Measurements from ENCODE around the gene GHRH. TPM values are rescaled to one million over a fixed set of nuclear protein-coding genes. Genes with fewer than 3 reads are reported as not detected.

Gene GHRH, protein sequence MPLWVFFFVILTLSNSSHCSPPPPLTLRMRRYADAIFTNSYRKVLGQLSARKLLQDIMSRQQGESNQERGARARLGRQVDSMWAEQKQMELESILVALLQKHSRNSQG
- total RNA-seq (2021; ENCODE audit: unreplicated experiment) (not detected), Bru-seq, nascent RNA (not detected), BruChase-seq, experiment 1, labeled RNA remaining after a 2-hour chase (percentile 7 among the genes with signal in this experiment), BruChase-seq, experiment 2, labeled RNA remaining after a 6-hour chase (percentile 5 among the genes with signal in this experiment)
- polyA plus RNA-seq (2012; ENCODE audit: insufficient read length), result not detected
- long read RNA-seq, result 0 reads

DNA sequence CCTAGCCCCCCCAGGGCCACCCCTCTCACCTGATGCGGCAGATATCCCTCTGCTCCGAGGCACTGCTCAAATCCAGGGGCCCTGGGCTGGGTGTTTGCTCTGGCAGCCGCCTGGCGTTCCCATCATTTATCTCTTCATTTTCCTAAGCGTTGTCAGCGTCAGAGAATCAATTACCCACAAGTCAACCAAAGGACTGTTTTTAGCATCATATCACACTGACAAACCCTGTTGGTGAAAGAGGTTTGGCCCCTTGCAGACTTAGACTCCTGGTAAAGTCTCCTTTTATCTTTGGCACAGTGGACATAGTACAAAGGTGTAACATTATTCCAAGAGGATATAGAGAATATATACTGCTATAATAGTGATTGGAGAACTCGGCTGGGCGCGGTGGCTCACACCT lies at the start of gene GHRH:
GHRH (minus strand) TSS at position 101 of the 400 bp plus-strand sequence. CDS start 4,925 bp downstream, outside the sequence.
- TF ChIP-seq, protein P1, sequence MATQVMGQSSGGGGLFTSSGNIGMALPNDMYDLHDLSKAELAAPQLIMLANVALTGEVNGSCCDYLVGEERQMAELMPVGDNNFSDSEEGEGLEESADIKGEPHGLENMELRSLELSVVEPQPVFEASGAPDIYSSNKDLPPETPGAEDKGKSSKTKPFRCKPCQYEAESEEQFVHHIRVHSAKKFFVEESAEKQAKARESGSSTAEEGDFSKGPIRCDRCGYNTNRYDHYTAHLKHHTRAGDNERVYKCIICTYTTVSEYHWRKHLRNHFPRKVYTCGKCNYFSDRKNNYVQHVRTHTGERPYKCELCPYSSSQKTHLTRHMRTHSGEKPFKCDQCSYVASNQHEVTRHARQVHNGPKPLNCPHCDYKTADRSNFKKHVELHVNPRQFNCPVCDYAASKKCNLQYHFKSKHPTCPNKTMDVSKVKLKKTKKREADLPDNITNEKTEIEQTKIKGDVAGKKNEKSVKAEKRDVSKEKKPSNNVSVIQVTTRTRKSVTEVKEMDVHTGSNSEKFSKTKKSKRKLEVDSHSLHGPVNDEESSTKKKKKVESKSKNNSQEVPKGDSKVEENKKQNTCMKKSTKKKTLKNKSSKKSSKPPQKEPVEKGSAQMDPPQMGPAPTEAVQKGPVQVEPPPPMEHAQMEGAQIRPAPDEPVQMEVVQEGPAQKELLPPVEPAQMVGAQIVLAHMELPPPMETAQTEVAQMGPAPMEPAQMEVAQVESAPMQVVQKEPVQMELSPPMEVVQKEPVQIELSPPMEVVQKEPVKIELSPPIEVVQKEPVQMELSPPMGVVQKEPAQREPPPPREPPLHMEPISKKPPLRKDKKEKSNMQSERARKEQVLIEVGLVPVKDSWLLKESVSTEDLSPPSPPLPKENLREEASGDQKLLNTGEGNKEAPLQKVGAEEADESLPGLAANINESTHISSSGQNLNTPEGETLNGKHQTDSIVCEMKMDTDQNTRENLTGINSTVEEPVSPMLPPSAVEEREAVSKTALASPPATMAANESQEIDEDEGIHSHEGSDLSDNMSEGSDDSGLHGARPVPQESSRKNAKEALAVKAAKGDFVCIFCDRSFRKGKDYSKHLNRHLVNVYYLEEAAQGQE (IDR thresholded peaks at IDR 0.05; ENCODE audit: insufficient read depth in 1 of 2, low read depth in 2 of 2, low read length in 1 of 2), result no peak
- TF ChIP-seq POLR2AphosphoS5 (IDR thresholded peaks at IDR 0.05; ENCODE audit: low read depth, low read length) (no peak), SIN3A (IDR thresholded peaks at IDR 0.05; ENCODE audit: borderline replicate concordance, insufficient read depth, low read depth, low read length) (no peak), TCF7L2 (IDR thresholded peaks at IDR 0.05; ENCODE audit: low read depth, low read length) (no peak)
- TF ChIP-seq, protein P2, sequence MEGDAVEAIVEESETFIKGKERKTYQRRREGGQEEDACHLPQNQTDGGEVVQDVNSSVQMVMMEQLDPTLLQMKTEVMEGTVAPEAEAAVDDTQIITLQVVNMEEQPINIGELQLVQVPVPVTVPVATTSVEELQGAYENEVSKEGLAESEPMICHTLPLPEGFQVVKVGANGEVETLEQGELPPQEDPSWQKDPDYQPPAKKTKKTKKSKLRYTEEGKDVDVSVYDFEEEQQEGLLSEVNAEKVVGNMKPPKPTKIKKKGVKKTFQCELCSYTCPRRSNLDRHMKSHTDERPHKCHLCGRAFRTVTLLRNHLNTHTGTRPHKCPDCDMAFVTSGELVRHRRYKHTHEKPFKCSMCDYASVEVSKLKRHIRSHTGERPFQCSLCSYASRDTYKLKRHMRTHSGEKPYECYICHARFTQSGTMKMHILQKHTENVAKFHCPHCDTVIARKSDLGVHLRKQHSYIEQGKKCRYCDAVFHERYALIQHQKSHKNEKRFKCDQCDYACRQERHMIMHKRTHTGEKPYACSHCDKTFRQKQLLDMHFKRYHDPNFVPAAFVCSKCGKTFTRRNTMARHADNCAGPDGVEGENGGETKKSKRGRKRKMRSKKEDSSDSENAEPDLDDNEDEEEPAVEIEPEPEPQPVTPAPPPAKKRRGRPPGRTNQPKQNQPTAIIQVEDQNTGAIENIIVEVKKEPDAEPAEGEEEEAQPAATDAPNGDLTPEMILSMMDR (IDR thresholded peaks at IDR 0.05), result no peak
- in situ Hi-C loops (cut with HindIII; ENCODE audit: low pct_unique_long_range_greater_than_20kb, low sequenced_read_pairs), result no loop called here
- DNase-seq (ENCODE audit: low read depth, low spot score) (no peak), ATAC-seq (no peak)
- BruUV-seq (replicated peaks), result no TSS peak
- Histone ChIP-seq H3K4me1 (ENCODE audit: control insufficient read depth, insufficient read depth, low read length) (no peaks in the 10 kb centered on the region), H3K27ac (ENCODE audit: low read length) (no peak within 1 kb of the TSS), H3K27me3 (ENCODE audit: control insufficient read depth, insufficient read depth, low read length) (peaks cover 4% of the 10 kb centered on the region), H3K36me3 (ENCODE audit: control insufficient read depth, insufficient read depth, low read length) (no peaks in the 10 kb centered on the region), H3K4me3 (ENCODE audit: low read depth in 2 of 2, low read length in 2 of 2) (no peak within 1 kb of the TSS), H3K9me3 (ENCODE audit: control insufficient read depth, insufficient read depth, low read depth, low read length) (no peaks in the 10 kb centered on the region)
- intact Hi-C loops (cut with micrococcal nuclease; ENCODE audit: unreplicated experiment), result no loop called here
- POLR2A ChIA-PET, result no interaction called here
- CTCF ChIA-PET, result no interaction called here

DNA sequence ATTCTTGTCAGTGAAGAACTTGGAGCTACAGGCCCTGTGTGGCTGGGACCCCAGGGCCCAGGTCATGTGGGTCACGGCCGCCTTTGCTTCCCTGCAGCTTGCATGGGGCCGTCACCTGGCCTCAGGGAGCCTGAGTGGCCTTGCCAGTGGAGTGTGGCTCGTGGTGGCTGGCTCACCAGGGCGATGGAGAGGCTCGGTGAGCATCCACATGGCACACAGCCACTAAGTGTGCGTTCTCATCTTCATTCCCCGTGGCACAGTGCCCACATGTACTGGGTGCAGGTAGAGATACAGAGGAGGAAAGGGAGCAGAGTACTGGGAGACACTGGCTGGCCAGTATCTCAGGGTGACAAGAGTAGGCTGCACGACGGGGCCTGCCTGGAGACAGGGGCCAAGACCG lies 49.3 kb upstream of the GHRH start:
- no peaks in the 10 kb centered on the region for H3K27me3 ChIP-seq (ENCODE audit: control insufficient read depth, insufficient read depth, low read length)
- no peak for TF ChIP-seq TCF7L2 (IDR thresholded peaks at IDR 0.05; ENCODE audit: low read depth, low read length)
- TF ChIP-seq, protein P2 (IDR thresholded peaks at IDR 0.05), result no peak
- TF ChIP-seq, protein P1 (IDR thresholded peaks at IDR 0.05; ENCODE audit: insufficient read depth in 1 of 2, low read depth in 2 of 2, low read length in 1 of 2), result no peak
- no peak for TF ChIP-seq POLR2AphosphoS5 (IDR thresholded peaks at IDR 0.05; ENCODE audit: low read depth, low read length)
- TF ChIP-seq SIN3A (IDR thresholded peaks at IDR 0.05; ENCODE audit: borderline replicate concordance, insufficient read depth, low read depth, low read length), result no peak
- POLR2A ChIA-PET, result no interaction called here
- H3K27ac ChIP-seq (ENCODE audit: low read length), result no peak overlapping the region
- peaks cover 2% of the 10 kb centered on the region; the same call in 1 of the 2 replicates for H3K36me3 ChIP-seq (ENCODE audit: control insufficient read depth, insufficient read depth, low read length)
- in situ Hi-C loops (cut with HindIII; ENCODE audit: low pct_unique_long_range_greater_than_20kb, low sequenced_read_pairs), result no loop called here
- H3K9me3 ChIP-seq (ENCODE audit: control insufficient read depth, insufficient read depth, low read depth, low read length), result no peaks in the 10 kb centered on the region
- H3K4me1 ChIP-seq (ENCODE audit: control insufficient read depth, insufficient read depth, low read length), result no peaks in the 10 kb centered on the region
- intact Hi-C loops (cut with micrococcal nuclease; ENCODE audit: unreplicated experiment), result no loop called here
- ATAC-seq (no peak), DNase-seq (ENCODE audit: low read depth, low spot score) (no peak)
- CTCF ChIA-PET, result no interaction called here
- H3K4me3 ChIP-seq (ENCODE audit: low read depth in 2 of 2, low read length in 2 of 2), result no peak overlapping the region
- BruUV-seq (replicated peaks), result no TSS peak
